Esophagus squamous epithelium (tissue), 5 donors: ENCODE data around the gene SLC27A6. TPM values are rescaled to one million over a fixed set of nuclear protein-coding genes. Genes with fewer than 3 reads are reported as not detected.

Source experiments
- DNase-seq: peaks from one replicate; lab custom pipeline; 2025; lab: John Stamatoyannopoulos, UW
- H3K27ac ChIP-seq, 4 donors: fragments of 200-600 bp; sonication (generic); one replicate each; pipeline ENCODE4 v1.5.1; 2016 to 2019; ENCODE audit warnings: mild to moderate bottlenecking in 1 of 4
- H3K27me3 ChIP-seq, 4 donors: fragments of 200-600 bp; sonication (generic); 1 replicate in 3 of 4; 2 replicates in 1 of 4; pipeline versions ENCODE4 v1.5.1 to v1.6.0; 2017 to 2021; ENCODE audit warnings: antibody characterized with exemption in 1 of 4
- H3K36me3 ChIP-seq, 3 donors: fragments of 200-600 bp; sonication (generic); one replicate each; pipeline ENCODE4 v1.5.1; 2016 to 2019
- H3K4me1 ChIP-seq, 3 donors: fragments of 200-600 bp; sonication (generic); one replicate each; pipeline ENCODE4 v1.5.1; 2017 to 2019
- H3K4me3 ChIP-seq, 4 donors: fragments of 200-600 bp; sonication (generic); 1 replicate in 3 of 4; 2 replicates in 1 of 4; pipeline ENCODE4 v1.5.1; 2016 to 2019; ENCODE audit warnings: mild to moderate bottlenecking in 2 of 4, moderate library complexity in 1 of 4
- H3K9me3 ChIP-seq, 3 donors: fragments of 200-600 bp; sonication (generic); one replicate each; pipeline ENCODE4 v1.5.1; 2016 to 2019
- POLR2A ChIP-seq, 4 donors: fragments of 450-650 bp; IDR thresholded peaks; one replicate each; pipeline ENCODE4 v1.6.1; 2017; ENCODE audit warnings: antibody characterized with exemption in 4 of 4, mild to moderate bottlenecking in 4 of 4, moderate library complexity in 3 of 4
- WGBS, 2 donors: methylation state at CpG; one replicate each; pipeline ENCODE4 v1.1.5; 2018; 5-methylcytosine and 5-hydroxymethylcytosine counted together
- intact Hi-C: fragments of 100-400 bp; cut with DNase I; formaldehyde crosslinking; loops from one replicate; pipeline ENCODE4 v1.15.0; 2022
- total RNA-seq, 4 donors: library from RNA; depleted of rRNA; stranded (reverse); fragments of >200 nt; gene quantifications; one replicate each; pipeline ENCODE4 v1.1.0, GENCODE V29; 2016
- TF ChIP-seq, protein P1 (sequence below), 6 experiments: fragments of 450-650 bp in 4 of 6; fragments of 200-600 bp in 2 of 6; sonication (generic) in 2 of 6; IDR thresholded peaks; one replicate each; pipeline ENCODE4 v1.5.1; 2016 to 2019; ENCODE audit warnings: antibody characterized with exemption in 6 of 6, mild to moderate bottlenecking in 4 of 6, moderate library complexity in 4 of 6
- donor health status: DM: yes; HTN: yes; CAD: no.

Gene SLC27A6
- total RNA-seq, 4 donors from 2014 or later: 1.3 to 8.0 (median 4.7) TPM

DNA sequence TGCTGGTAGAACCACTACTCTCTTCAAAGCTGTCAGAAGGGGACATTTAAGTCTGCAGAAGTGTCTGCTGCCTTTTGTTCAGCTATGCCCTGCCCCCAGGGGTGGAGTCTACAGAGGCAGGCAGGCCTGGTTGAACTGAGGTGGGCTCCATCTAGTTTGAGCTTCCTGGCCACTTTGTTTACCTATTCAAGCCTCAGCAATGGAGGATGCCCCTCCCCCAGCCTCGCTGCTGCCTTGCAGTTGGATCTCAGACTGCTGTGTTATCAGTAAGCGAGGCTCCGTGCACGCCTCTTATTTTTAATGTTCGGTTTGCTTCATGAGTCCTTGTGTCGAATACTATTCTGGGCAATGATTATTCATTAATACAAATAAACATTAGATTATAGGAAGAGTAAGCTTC, 3.1 kb upstream of the SLC27A6 start:
- WGBS, 2 donors: 90 to 94% methylated on average over 5 to 6 of the region's 6 CpGs
- no peak for TF ChIP-seq POLR2A (IDR thresholded peaks at IDR 0.05)
- TF ChIP-seq, protein P1, sequence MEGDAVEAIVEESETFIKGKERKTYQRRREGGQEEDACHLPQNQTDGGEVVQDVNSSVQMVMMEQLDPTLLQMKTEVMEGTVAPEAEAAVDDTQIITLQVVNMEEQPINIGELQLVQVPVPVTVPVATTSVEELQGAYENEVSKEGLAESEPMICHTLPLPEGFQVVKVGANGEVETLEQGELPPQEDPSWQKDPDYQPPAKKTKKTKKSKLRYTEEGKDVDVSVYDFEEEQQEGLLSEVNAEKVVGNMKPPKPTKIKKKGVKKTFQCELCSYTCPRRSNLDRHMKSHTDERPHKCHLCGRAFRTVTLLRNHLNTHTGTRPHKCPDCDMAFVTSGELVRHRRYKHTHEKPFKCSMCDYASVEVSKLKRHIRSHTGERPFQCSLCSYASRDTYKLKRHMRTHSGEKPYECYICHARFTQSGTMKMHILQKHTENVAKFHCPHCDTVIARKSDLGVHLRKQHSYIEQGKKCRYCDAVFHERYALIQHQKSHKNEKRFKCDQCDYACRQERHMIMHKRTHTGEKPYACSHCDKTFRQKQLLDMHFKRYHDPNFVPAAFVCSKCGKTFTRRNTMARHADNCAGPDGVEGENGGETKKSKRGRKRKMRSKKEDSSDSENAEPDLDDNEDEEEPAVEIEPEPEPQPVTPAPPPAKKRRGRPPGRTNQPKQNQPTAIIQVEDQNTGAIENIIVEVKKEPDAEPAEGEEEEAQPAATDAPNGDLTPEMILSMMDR (IDR thresholded peaks at IDR 0.05): no peak
- Histone ChIP-seq H3K4me3 (no peak overlapping the region), H3K9me3 (no peaks in the 10 kb centered on the region), H3K27me3 (peaks cover 0 to 22% (median 0%) of the 10 kb centered on the region in 4 donors), H3K27ac (no peak overlapping the region), H3K4me1 (peaks cover 4 to 20% (median 8%) of the 10 kb centered on the region in 3 donors), H3K36me3 (no peaks in the 10 kb centered on the region)
- intact Hi-C loops: no loop called here
- DNase-seq: no peak

DNA sequence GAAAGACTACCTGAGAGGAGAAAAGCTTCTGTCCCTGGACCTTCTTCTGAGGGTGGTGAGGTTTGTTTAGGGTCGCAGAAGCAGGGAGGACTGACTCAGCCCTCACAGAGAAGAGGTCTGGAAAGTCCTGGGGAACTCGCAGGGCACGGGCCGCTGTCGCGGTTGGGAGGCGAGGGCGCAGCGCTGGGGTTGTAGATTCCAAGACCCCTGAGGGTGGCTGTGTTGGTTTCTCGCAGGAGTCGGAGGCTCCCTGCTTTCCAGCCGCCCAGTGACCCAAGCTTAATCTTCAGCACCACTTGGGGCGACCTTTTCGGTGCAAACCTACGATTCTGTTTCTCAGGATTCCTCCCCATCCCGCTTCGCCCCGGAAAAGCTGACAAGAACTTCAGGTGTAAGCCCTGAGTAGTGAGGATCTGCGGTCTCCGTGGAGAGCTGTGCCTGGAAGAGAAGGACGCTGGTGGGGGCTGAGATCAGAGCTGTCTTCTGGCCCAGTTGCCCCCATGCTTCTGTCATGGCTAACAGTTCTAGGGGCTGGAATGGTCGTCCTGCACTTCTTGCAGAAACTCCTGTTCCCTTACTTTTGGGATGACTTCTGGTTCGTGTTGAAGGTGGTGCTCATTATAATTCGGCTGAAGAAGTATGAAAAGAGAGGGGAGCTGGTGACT, 482 bp downstream of the SLC27A6 start:
- H3K27ac ChIP-seq: peak overlapping the region in 3 of 4 donors; percentile 29 to 55 (median 55)
- H3K9me3 ChIP-seq: no peaks in the 10 kb centered on the region
- DNase-seq: no peak
- peak overlapping the region; percentile 33 to 63 (median 54) for H3K4me3 ChIP-seq
- peaks cover 0 to 22% (median 0%) of the 10 kb centered on the region in 4 donors for H3K27me3 ChIP-seq
- no peak for TF ChIP-seq POLR2A (IDR thresholded peaks at IDR 0.05)
- TF ChIP-seq, protein P1 (IDR thresholded peaks at IDR 0.05): no peak
- no peaks in the 10 kb centered on the region for H3K36me3 ChIP-seq
- intact Hi-C loops: no loop called here
- 25% methylated on average over 20 of the region's 24 CpGs; no CpG with 5 or more reads in 1 of the 2 donors for WGBS, 2 donors
- H3K4me1 ChIP-seq: peaks cover 4 to 20% (median 8%) of the 10 kb centered on the region in 3 donors

DNA sequence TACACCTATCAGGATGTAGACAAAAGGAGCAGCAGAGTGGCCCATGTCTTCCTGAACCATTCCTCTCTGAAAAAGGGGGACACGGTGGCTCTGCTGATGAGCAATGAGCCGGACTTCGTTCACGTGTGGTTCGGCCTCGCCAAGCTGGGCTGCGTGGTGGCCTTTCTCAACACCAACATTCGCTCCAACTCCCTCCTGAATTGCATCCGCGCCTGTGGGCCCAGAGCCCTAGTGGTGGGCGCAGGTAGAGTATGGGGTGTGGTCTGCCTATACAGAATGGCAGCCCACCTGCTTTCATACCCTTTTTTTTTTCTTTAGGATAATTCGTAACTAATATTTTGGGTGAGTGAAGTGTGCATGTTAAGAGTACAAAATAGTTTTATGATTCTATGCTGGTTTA, 1.1 kb downstream of the SLC27A6 start:
- WGBS, 2 donors: 54 to 56% methylated on average over 2 to 11 of the region's 12 CpGs
- intact Hi-C loops: no loop called here
- DNase-seq: no peak
- peaks cover 4 to 20% (median 8%) of the 10 kb centered on the region in 3 donors for H3K4me1 ChIP-seq
- H3K9me3 ChIP-seq: no peaks in the 10 kb centered on the region
- H3K36me3 ChIP-seq: no peaks in the 10 kb centered on the region
- H3K27me3 ChIP-seq: peaks cover 0 to 22% (median 0%) of the 10 kb centered on the region in 4 donors
- no peak overlapping the region for H3K27ac ChIP-seq
- peak overlapping the region in 3 of 4 donors; percentile 52 to 63 (median 55) for H3K4me3 ChIP-seq
- no peak for TF ChIP-seq POLR2A (IDR thresholded peaks at IDR 0.05)
- TF ChIP-seq, protein P1 (IDR thresholded peaks at IDR 0.05): no peak

DNA sequence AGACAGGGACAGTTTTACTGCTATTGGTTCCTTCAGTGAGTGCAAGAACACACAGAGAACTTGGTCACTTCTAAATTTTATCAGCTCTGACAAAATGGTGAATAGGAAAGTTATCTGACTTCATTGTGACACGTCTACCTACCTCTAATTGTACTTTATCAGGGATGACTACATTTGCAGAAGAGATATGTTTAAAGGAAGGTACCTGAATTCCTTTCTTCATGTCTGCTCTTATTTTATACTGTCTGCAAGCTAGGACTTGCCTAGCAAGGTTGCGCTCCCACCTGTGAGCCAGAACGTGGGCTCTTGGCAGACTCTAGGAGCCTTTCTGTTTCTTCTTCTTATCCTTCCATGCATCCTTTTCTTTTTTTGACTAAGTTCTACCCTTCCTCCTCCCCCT, 1.6 kb downstream of the SLC27A6 start:
- H3K4me3 ChIP-seq: peak overlapping the region in 3 of 4 donors; percentile 52 to 63 (median 55)
- no peaks in the 10 kb centered on the region for H3K9me3 ChIP-seq
- DNase-seq: no peak
- H3K36me3 ChIP-seq: no peaks in the 10 kb centered on the region
- no peak for TF ChIP-seq POLR2A (IDR thresholded peaks at IDR 0.05)
- TF ChIP-seq, protein P1 (IDR thresholded peaks at IDR 0.05): no peak
- peaks cover 4 to 20% (median 8%) of the 10 kb centered on the region in 3 donors for H3K4me1 ChIP-seq
- intact Hi-C loops: no loop called here
- H3K27me3 ChIP-seq: peaks cover 0 to 22% (median 0%) of the 10 kb centered on the region in 4 donors
- no peak overlapping the region for H3K27ac ChIP-seq
- 46 to 66% methylated on average over 3 of the region's 3 CpGs for WGBS, 2 donors

DNA sequence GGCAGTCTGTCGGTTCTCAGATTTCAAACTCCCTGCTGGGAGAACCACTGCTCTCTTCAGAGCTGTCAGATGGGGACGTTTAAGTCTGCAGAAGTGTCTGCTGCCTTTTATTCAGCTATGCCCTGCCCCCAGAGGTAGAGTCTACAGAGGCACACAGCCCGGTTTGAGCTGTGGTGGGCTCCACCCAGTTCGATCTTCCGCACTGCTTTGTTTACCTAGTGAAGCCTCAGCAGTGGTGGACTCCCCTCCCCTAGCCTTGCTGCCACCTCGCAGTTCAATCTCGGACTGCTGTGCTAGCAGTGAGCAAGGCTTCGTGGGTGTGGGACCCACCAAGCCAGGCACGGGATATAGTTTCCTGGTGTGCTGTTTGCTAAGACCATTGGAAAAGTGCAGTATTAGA, 8.0 kb downstream of the SLC27A6 start:
- H3K27me3 ChIP-seq: no peaks in the 10 kb centered on the region
- DNase-seq: no peak
- no peak overlapping the region for H3K4me3 ChIP-seq
- intact Hi-C loops: no loop called here
- H3K36me3 ChIP-seq: no peaks in the 10 kb centered on the region
- H3K9me3 ChIP-seq: no peaks in the 10 kb centered on the region
- H3K27ac ChIP-seq: no peak overlapping the region
- no peaks in the 10 kb centered on the region for H3K4me1 ChIP-seq
- 78% methylated on average over 6 to 7 of the region's 9 CpGs for WGBS, 2 donors
- TF ChIP-seq POLR2A (IDR thresholded peaks at IDR 0.05): no peak
- TF ChIP-seq, protein P1 (IDR thresholded peaks at IDR 0.05): no peak
